GM19035 (cell line): Measurements from ENCODE around the gene EIF2S3.
"Not testable (repeated sequence)": the region's sequence is repeated elsewhere in the genome, so short reads cannot be mapped to it uniquely, and the experiment has no call there.

ENCODE experiments used
- ATAC-seq: cut with Tn5 transposase; IDR thresholded peaks from one replicate; pipeline ENCODE4 v1.9.1; 2021; ENCODE audit not compliant: unreplicated experiment

The EIF2S3 gene

DNA sequence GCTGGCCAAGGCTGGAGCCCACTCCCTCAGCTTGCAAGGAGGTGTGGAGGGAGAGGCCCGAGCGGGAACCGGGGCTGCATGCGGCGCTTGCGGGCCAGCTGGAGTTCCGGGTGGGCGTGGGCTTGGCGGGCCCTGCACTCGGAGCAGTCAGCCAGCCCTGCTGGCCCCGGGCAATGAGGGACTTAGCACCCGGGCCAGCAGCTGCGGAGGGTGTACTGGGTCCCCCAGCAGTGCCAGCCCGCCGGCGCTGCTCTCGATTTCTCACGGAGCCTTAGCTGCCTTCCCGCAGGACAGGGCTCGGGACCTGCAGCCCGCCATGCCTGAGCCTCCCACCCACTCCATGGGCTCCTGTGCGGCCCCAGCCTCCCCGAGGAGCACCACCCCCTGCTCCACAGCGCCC lies 5.1 kb upstream of the EIF2S3 start:
- ATAC-seq: not testable (repeated sequence)

DNA sequence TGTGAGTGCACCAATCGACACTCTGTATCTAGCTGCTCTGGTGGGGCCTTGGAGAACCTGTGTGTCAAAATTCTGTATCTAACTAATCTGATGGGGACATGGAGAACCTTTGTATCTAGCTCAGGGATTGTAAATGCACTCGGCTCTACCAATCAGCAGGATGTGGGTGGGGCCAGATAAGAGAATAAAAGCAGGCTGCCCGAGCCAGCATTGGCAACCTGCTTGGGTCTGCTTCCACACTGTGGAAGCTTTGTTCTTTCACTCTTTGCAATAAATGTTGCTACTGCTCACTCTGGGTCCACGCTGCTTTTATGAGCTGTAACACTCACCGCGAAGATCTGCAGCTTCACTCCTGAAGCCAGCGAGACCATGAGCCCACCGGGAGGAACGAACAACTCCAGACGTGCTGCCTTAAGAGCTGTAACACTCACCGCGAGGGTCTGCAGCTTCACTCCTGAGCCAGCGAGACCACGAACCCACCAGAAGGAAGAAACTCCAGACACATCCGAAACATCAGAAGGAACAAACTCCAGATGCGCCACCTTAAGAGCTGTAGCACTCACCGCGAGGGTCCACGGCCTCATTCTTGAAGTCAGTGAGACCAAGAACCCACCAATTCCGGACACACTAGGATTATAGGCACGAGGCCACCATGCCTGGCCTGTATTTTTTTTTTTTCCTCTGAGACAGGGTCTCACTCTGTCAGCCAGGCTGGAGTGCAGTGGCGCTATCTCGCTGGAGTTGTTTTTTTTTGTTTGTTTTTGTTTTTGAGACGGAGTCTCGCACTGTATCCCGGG lies 4.0 kb upstream of the EIF2S3 start:
- not testable (repeated sequence) for ATAC-seq

DNA sequence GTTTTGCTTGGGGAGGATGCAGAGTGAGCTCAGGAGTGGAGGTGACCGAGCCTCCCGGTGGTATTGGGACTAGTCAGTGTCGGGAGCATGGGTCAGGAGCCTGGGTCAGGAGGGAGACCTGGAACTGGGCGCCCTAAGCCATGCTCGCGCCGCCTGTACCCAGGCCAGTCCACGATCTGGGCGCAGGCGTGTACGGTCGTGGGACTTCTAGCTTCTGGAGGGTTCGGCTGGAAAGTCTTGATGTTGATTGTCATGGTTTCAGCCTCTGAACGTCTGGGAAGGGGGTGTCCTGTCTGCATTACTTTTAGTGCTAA lies 244 bp downstream of the EIF2S3 start:
- peak; percentile 9 for ATAC-seq

DNA sequence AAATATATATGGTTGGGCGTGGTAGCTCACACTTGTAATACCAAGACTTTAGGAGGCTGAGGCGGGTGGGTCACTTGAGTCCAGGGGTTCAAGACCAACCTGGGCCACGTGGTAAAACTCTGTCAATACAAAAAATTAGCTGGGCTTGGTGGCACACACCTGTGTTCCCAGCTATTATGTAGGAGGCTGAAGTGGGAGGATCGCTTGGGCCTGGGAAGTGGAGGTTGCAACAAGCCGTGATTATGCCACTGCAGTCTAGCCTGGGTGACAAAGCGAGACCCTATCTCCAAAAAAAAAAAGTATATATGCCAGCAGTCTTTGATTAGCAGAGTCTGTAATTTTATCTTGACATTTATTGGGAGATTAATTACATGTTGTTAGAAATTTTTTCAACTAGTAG lies 8.7 kb downstream of the EIF2S3 start:
- ATAC-seq: no peak

DNA sequence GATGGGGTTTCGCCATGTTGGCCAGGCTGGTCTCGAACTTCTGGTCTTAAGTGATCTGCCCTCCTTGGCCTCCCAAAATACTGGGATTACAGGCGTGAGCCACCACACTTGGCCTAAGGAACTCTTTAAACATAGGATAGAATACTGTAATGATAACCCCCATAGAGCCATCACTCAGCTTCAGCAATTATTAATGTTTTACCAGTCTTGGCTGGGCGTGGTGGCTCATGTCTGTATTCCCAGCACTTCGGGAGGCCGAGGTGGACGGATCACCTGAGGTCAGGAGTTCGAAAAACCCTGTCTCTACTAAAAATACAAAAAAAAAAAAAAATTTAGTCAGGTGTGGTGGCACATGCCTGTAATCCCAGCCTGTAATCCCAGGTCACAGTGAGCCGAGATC lies 15.1 kb downstream of the EIF2S3 start:
- no peak for ATAC-seq

DNA sequence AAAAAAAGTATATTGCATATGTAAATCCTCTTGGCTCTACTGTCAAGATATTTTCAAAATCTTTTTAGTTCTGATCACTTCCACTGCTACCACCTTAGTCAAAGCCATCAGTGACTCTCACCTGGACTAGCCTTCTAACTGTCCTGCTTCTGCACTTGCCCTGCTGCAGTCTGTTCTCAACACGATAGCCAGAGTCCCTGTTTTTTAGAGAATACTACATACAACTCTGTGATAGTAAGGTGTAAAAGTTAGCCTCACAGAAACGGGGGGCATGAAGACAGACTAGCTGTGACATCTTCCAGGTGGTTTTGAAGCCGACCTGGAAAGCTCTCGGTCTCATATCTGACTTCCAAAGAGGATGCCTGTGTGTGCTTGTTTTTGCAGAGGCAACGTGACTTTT lies 24.7 kb downstream of the EIF2S3 start:
- ATAC-seq: no peak

DNA sequence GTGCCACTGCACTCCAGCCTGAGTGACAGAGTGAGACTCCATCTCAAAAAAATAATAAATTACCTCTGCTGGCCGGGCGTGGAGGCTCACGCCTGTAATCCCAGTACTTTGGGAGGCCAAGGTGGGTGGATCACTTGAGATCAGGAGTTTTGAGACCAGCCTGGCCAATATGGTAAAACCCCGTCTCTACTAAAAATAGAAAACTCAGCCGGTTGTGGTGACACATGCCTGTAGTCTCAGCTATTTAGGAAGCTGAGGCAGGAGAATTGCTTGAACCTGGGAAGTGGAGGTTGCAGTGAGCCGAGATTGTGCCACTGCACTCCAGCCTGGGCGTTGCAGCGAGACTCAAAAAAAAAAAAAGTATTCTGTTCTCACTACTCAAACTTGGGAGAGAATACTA lies 25.5 kb downstream of the EIF2S3 start:
- ATAC-seq: not testable (repeated sequence)

DNA sequence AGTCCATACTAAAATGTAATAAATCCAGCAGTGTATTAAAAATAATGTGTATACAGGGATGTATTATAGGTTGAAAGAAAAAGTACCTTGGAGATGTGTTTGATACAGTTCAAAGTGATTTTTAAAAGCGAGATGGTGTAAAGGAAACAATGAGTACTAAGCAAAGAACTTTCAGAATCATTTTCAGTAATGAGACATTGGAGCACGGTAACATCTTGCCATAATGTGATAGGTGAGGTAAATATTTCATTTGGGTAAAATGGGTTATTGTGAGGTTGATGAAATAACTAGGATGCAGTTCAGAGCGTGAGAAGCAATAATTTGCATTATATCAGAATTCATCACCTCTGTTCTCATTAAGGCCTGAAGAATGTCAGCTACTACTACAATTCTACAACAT lies 25.9 kb downstream of the EIF2S3 start:
- ATAC-seq: no peak

DNA sequence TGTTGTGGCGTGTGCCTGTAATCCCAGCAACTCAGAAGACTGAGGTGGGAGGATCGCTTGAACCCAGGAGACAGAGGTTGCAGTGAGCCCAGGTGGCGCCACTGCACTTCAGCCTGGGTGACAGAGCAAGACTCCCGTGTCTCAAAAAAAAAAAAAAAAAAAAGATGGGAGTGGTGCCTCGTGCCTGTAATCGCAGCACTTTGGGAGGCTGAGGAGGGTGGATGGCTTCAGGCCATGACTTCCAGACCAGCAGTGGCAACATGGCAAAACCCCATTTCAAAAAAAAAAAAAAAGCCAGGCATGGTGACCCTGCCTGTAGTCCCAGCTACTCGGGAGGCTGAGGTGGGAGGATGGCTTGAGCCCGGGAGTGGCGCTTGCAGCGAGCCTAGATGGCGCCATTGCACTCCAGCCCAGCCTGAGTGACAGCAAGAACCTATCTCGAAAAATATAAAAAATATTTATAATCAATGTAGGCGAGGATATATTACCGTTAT lies 27.0 kb downstream of the EIF2S3 start:
- peak; percentile 65 for ATAC-seq

DNA sequence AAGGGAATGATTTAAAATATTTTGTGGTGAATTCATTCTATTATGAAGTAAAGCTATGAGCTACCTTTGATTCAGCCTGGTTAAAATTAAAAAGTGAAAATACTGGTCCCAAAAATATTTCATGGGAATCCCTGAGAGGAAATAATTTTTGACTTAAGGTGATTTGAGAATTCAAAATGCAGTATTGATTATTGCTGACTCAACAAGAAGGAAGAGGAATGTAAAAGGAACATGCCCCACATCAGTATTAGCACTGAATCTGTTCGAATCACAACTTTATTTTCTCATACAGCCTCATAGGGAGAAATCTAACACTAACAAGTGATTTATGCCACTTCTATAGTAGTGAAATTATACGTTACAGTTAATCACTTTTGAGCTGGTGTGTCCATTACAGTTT lies 27.7 kb downstream of the EIF2S3 start:
- ATAC-seq: no peak

DNA sequence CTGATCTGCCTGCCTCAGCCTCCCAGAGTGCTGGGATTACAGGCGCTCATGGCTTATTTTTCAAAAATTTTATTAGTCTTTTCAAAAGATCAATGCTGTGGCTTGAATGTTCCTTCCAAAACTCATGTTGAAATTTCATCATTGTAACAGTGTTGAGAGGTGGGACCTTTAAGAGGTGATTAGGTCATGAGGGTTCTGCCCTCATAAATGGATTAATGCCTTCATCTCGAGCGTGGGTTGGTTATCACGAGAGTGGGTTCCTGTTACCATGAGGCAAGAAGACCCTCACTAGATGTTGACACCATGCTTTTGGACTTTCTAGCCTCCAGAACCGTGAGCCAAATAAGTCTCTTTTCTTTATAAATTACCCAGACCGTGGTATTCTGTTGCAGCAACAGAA lies 30.3 kb downstream of the EIF2S3 start:
- no peak for ATAC-seq

DNA sequence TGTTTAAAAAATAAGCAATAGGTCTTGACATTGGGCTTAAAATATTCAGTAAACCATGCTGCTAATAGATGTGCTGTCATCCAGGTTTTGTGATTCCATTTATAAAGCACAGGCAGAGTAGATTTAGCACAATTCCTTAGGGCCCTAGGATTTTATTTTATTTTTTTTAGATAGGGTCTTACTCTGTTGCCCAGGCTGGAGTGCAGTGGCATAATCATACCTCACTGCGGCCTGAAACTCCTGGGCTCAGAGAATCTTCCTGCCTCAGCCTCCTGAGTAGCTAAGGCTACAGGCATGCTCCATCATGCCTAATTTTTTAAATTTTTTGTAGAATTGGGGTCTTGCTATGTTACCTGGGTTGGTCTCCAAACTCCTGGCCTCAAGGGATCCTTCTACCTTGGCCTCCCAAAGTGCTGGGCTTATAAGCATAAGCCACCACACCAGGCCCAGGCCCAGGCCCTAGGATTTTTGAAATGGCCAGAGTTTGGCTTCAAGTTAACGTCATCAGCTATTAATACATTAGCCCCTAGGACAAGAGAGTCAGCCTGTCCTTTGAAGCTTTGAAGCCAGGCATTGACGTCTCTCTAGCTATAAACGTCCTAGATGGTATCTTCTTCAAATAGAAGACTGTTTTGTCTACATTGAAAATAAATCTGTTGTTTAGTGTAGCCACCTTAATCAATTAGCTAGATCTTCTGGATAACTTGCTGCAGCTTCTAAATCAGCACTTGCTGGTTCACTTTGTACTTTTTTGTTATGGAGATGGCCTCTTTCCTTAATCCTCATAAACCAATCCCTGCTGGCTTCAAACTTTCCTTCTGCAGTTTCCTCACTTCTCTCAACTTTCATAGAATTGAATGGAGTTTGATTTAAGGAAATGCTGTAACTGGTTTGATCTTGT lies 35.8 kb downstream of the EIF2S3 start:
- no peak for ATAC-seq

DNA sequence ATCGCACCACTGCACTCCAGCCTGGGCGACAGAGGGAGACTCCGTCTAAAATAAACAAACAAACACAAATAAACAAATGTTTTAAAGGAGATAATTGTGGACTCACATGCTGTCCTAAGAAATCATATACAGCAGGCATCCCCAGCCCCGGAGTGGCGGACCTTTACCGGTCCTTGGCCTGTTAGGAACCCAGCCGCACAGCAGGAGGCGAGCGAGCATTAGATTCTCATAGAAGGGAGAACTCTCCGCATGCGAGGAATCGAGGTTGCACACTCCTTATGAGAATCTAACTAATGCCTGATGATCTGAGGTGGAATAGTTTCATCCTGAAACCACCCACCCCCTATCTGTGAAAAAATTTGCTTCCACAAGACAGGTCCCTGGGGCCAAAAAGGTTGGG lies 39.0 kb downstream of the EIF2S3 start:
- no peak for ATAC-seq

DNA sequence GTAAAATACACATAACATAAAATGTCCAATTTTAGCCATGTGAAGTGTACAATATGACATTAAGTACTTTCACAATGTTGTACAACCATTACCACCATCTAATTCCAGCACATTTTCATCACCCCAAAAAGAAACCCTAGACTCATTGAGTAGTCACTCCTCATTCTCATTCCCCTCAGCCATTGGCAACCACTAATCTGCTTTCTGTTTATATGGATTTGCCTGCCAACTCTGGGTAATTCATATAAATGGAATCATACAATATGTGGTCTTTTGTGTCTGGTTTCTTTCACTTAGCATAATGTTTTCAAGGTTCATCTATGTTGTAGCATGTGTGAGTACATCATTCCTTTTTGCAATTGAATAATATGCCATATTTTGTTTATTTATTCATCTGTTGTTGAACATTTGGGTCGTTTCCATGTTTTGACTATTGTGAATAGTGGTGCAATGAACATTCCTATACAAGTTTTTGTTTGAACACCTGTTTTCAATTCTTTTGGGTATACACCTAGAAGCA lies 43.0 kb downstream of the EIF2S3 start:
- no peak for ATAC-seq

DNA sequence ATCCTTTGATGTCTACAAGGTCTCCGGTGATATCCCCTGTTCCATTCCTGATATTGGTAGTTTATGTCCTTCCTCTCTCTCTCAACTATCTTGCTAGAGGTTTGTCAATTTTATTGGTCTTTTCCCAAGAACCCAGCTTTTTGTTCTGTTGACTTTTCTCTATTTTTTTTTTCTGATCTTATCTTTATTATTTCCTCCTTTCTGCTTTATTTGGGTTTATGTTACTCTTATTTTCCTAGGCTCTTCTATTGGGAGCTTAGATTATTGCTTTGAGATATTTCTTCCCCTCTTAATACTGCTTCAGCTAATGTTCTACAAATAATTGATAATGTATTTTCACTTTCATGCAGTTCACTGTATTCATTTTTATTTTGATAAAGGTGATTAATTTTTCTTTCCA lies 44.2 kb downstream of the EIF2S3 start:
- no peak for ATAC-seq

DNA sequence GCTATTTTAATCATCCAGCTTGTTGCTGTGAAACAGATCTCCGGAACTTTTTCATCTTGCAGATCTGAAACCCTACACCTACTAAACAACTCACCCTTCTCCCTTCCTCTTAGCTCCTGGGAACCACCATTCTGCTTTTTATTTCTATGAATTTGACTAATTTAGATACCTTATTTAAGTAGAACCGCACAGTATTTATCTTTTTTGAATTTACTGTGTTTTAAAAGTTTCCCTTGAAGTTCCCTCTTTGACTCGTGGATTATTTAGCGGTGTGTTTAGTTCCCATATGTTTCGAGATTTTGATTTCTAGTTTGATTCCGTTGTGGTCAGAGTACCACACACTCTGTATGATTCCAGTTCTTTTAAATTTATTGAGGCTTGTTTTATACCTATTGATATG lies 44.6 kb downstream of the EIF2S3 start:
- ATAC-seq: no peak

DNA sequence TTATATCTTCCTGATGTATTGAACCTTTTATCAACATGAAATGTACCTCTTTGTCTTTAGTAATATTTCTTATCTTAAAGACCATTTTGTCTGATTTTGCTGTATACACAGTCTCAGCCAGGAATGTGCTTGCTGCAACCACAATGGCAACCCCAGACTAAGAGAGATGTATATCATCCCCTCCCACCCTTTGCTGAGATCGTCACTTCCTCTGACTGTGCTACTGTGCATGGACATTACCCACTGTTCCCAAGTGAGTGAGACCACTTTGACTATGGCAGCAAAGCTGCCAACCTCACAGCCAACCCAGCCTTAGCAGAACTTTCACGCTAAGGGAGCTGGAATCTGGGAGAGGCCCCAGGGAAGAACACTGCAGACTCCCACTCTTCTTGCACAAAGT lies 46.0 kb downstream of the EIF2S3 start:
- ATAC-seq: no peak

DNA sequence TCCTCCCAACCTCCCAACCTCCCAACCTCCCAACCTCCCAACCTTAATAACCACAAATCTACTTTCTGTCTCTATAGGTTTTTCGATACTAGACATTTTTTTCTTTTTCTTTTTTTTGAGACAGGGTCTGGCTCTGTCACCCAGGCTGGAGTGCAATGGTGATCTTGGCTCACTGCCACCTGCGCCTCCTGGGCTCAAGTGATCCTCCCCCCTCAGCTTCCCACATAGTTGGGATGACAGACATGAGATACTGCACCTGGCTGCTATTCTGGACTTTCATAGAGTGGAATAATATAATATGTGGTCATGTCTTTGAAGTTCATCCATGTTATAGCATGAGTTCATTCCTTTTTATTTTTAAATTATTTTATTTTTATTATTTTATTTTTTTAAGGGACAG lies 55.3 kb downstream of the EIF2S3 start:
- no peak for ATAC-seq

DNA sequence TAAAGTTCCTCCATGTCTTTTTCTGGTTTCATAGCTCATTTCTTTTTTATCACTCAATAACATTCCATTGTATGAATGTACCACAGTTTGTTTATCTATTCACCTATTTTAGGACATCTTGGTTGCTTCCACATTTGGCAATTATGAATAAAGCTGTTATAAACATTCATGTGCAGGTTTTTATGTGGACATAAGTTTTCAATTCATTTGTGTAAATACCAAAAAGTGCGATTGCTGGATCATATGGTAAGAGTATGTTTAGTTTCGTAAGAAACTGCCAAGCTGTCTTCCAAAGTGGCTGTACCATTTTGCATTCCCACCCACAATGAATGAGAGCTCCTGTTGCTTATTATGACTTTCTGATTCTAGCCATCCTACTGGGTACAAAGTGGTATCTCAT lies 58.4 kb downstream of the EIF2S3 start:
- ATAC-seq: no peak

DNA sequence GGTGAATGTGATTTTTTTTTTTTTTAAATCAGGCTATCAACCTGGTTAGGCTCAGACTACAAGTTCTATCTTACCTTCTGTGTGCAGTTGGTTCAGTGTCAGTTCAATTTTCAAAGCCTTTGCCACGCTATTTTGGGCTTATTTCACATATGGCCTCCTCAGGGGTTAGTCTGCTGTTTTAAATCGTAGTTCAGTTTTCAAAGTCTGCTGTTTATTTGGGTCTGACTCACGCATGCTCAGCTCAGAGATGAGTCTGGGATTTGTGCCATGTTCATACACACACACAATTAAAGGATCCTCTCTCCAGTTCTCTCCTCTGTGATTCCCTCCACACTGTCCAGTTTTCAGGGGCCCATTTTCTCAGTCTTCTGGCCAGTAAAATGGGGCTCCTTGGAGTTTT lies 62.5 kb downstream of the EIF2S3 start:
- no peak for ATAC-seq

DNA sequence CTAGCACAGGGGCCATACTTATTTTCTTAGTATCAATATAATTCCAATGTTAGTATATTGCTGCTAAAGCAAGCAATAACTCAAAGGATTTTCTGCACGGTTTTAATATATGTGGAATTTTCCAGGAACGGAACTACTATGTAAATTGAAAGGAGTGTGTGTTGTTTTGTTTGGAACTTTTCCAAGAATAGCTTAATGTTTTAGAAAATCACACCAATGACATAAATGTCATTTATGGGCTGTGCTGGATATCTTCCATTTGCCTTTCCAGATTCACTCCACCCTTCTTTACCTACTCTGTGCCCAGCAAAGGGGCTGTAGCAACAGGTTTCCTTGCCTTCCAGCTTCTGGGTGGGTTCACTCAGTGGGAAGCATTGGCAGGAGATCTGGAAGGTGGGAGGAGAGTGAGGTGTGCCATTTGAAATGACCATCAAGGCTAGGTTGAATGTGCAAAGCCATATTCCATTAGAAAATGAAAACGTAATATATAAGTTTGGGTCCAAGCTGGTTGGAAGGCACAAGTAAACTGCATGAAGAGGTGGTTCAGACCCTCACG lies 69.6 kb downstream of the EIF2S3 start:
- ATAC-seq: no peak
